Smooth muscle cell (in vitro differentiated cells): ENCODE data around the gene YAE1. TPM values are rescaled to one million over a fixed set of nuclear protein-coding genes. Genes with fewer than 3 reads are reported as not detected.

Experiments used
- DNase-seq: peaks from one replicate; lab custom pipeline; 2025; ENCODE audit not compliant: unreplicated experiment; lab: John Stamatoyannopoulos, UW
- H2AFZ ChIP-seq: fragments of 200-600 bp; sonication (generic); 2 replicates; pipeline ENCODE4 v1.6.0; 2016; ENCODE audit warnings: antibody characterized with exemption, low read depth, mild to moderate bottlenecking
- H3F3A ChIP-seq: fragments of 200-600 bp; sonication (generic); 2 replicates; pipeline ENCODE4 v1.6.0; 2017; ENCODE audit warnings: antibody characterized with exemption, low read depth
- H3K27ac ChIP-seq: fragments of 200-600 bp; sonication (generic); 2 replicates; pipeline ENCODE4 v1.5.1; 2016; ENCODE audit warnings: low read depth, mild to moderate bottlenecking
- H3K27me3 ChIP-seq: fragments of 200-600 bp; sonication (generic); 2 replicates; pipeline ENCODE4 v1.6.1; 2016; ENCODE audit warnings: low read depth, mild to moderate bottlenecking
- H3K36me3 ChIP-seq: fragments of 200-600 bp; sonication (generic); 2 replicates; pipeline ENCODE4 v1.5.1; 2016; ENCODE audit warnings: low read depth
- H3K4me1 ChIP-seq: fragments of 200-600 bp; sonication (generic); 2 replicates; pipeline ENCODE4 v1.5.1; 2016; ENCODE audit warnings: low read depth
- H3K4me2 ChIP-seq: fragments of 200-600 bp; sonication (generic); 2 replicates; pipeline ENCODE4 v1.6.0; 2016; ENCODE audit warnings: mild to moderate bottlenecking
- H3K4me3 ChIP-seq: fragments of 200-600 bp; sonication (generic); 2 replicates; pipeline ENCODE4 v1.5.1; 2016; ENCODE audit warnings: mild to moderate bottlenecking
- H3K79me2 ChIP-seq: fragments of 200-600 bp; sonication (generic); 2 replicates; pipeline ENCODE4 v1.6.0; 2016; ENCODE audit warnings: low read depth, mild to moderate bottlenecking
- H3K9ac ChIP-seq: fragments of 200-600 bp; sonication (generic); 2 replicates; pipeline ENCODE4 v1.6.0; 2016; ENCODE audit warnings: low read depth
- H3K9me3 ChIP-seq: fragments of 200-600 bp; sonication (generic); replicated peaks from 2 replicates; pipeline ENCODE4 v1.5.1; 2016; ENCODE audit warnings: low read depth
- H4K20me1 ChIP-seq: fragments of 200-600 bp; sonication (generic); 2 replicates; pipeline ENCODE4 v1.6.0; 2016; ENCODE audit warnings: low read depth
- CTCF ChIP-seq: fragments of 200-600 bp; sonication (generic); IDR thresholded peaks from 2 replicates; pipeline ENCODE4 v1.5.1; 2017; ENCODE audit warnings: borderline replicate concordance, mild to moderate bottlenecking, antibody characterized with exemption; ENCODE audit not compliant: insufficient read depth, poor library complexity, severe bottlenecking
- WGBS: methylation state at CpG from one replicate; pipeline ENCODE4 v1.1.7; 2016; ENCODE audit warnings: low lambda C conversion rate; 5-methylcytosine and 5-hydroxymethylcytosine counted together
- polyA plus RNA-seq: library from polyadenylated mRNA; unstranded; fragments of >200 nt; fragmentation: Nextera tagmentation; extraction: Ambion mirVana; gene quantifications from 2 replicates; pipeline ENCODE4 v1.2.1, GENCODE V29; 2016
- total RNA-seq: library from RNA; depleted of rRNA; stranded (reverse); fragments of >200 nt; gene quantifications from 2 replicates; pipeline ENCODE4 v1.2.3, GENCODE V29; 2014

YAE1 gene
- total and polyA plus RNA-seq, 2 experiments from 2014 or later = 28.3 to 32.5 TPM

GRCh38 chr7:39577229-39577874, 11.1 kb downstream of the YAE1 start:
- Histone ChIP-seq H3K4me2 (no peak overlapping the region), H2AFZ (no peak overlapping the region), H3K9me3 (no peaks in the 10 kb centered on the region), H3K9ac (no peak overlapping the region), H3K4me3 (no peak overlapping the region), H3K79me2 (no peaks in the 10 kb centered on the region), H3K27ac (no peak overlapping the region), H3F3A (no peaks in the 10 kb centered on the region), H3K4me1 (no peaks in the 10 kb centered on the region), H3K27me3 (no peaks in the 10 kb centered on the region), H3K36me3 (peaks cover 3% of the 10 kb centered on the region), H4K20me1 (no peaks in the 10 kb centered on the region)
- WGBS = 98% methylated on average over 25 of the region's 27 CpGs
- no peak for TF ChIP-seq CTCF
- DNase-seq = no peak

GRCh38 chr7:39580149-39580874, 14.1 kb downstream of the YAE1 start:
- DNase-seq = peak; percentile 5
- Histone ChIP-seq H3K27ac (no peak overlapping the region), H3K4me1 (no peaks in the 10 kb centered on the region), H3K9ac (no peak overlapping the region), H2AFZ (no peak overlapping the region), H3K4me2 (no peak overlapping the region), H3K79me2 (no peaks in the 10 kb centered on the region), H3K4me3 (no peak overlapping the region), H4K20me1 (no peaks in the 10 kb centered on the region), H3F3A (no peaks in the 10 kb centered on the region), H3K36me3 (peaks cover 3% of the 10 kb centered on the region), H3K9me3 (no peaks in the 10 kb centered on the region), H3K27me3 (no peaks in the 10 kb centered on the region)
- WGBS = 19% methylated on average over 8 of the region's 8 CpGs
- peak; percentile 92 for TF ChIP-seq CTCF

GRCh38 chr7:39582536-39582935, 16.3 kb downstream of the YAE1 start:
- H3K27me3 ChIP-seq = no peaks in the 10 kb centered on the region
- H3K36me3 ChIP-seq = no peaks in the 10 kb centered on the region
- H4K20me1 ChIP-seq = no peaks in the 10 kb centered on the region
- H2AFZ ChIP-seq = no peak overlapping the region
- H3K4me1 ChIP-seq = no peaks in the 10 kb centered on the region
- 93% methylated on average over 2 of the region's 2 CpGs for WGBS
- no peak overlapping the region for H3K4me3 ChIP-seq
- H3K27ac ChIP-seq = no peak overlapping the region
- no peaks in the 10 kb centered on the region for H3F3A ChIP-seq
- H3K4me2 ChIP-seq = no peak overlapping the region
- no peaks in the 10 kb centered on the region for H3K9me3 ChIP-seq
- no peak overlapping the region for H3K9ac ChIP-seq
- DNase-seq = no peak
- H3K79me2 ChIP-seq = no peaks in the 10 kb centered on the region
- no peak for TF ChIP-seq CTCF
